ENCODE measurements around the gene TPRKB.
A peak's percentile ranks its signal among the peaks of the same experiment; 100 is the strongest.
"Not testable (repeated sequence)": the region's sequence is repeated elsewhere in the genome, so short reads cannot be mapped to it uniquely, and the experiment has no call there.

The TPRKB gene

GRCh38 chr2:73698101-73698500 lies 39.0 kb downstream of the TPRKB start:
- no peak for DNase-seq

- DNase-seq = no peak
These were observed 39.5 kb downstream of the TPRKB start for GRCh38 chr2:73697606-73698005.

GRCh38 chr2:73696985-73697384 lies 40.2 kb downstream of the TPRKB start:
- not testable (repeated sequence) for DNase-seq

- DNase-seq = not testable (repeated sequence)
These were observed 40.6 kb downstream of the TPRKB start for GRCh38 chr2:73696521-73696920.

- peak; percentile 32 to 33 for DNase-seq
These were observed 46.6 kb downstream of the TPRKB start for GRCh38 chr2:73690372-73691088.

GRCh38 chr2:73688494-73688893 lies 48.7 kb downstream of the TPRKB start:
- DNase-seq = not testable (repeated sequence)

GRCh38 chr2:73685764-73686438 lies 51.2 kb downstream of the TPRKB start:
- no peak for DNase-seq

GRCh38 chr2:73684905-73685304 lies 52.2 kb downstream of the TPRKB start:
- DNase-seq = not testable (repeated sequence)

GRCh38 chr2:73684325-73684724 lies 52.8 kb downstream of the TPRKB start:
- DNase-seq = peak in 1 of 2 experiments; percentile 27

GRCh38 chr2:73679951-73680571 lies 57.1 kb downstream of the TPRKB start:
- peak; percentile 35 to 49 for DNase-seq
